GM21528 (cell line): ENCODE measurements around the gene ITGA4.
A peak's percentile ranks its signal among the peaks of the same experiment; 100 is the strongest.

ENCODE experiments used
- ATAC-seq: cut with Tn5 transposase; IDR thresholded peaks from one replicate; pipeline ENCODE4 v1.9.1; 2021; ENCODE audit warnings: mild to moderate bottlenecking, moderate library complexity; ENCODE audit not compliant: unreplicated experiment, low FRiP score

ITGA4 gene

GRCh38 chr2:181457741-181458425 is 697 bp downstream of the ITGA4 start:
- peak; percentile 21 for ATAC-seq

GRCh38 chr2:181458871-181459270 is 1.7 kb downstream of the ITGA4 start:
- no peak for ATAC-seq

- ATAC-seq = no peak
These were observed 2.4 kb downstream of the ITGA4 start for GRCh38 chr2:181459621-181460021.

GRCh38 chr2:181461056-181461997 is 4.1 kb downstream of the ITGA4 start:
- ATAC-seq = no peak

GRCh38 chr2:181462033-181462432 is 4.8 kb downstream of the ITGA4 start:
- ATAC-seq = peak; percentile 37

GRCh38 chr2:181463588-181463987 is 6.4 kb downstream of the ITGA4 start:
- no peak for ATAC-seq

GRCh38 chr2:181464966-181465365 is 7.8 kb downstream of the ITGA4 start:
- ATAC-seq = no peak

- ATAC-seq = no peak
These were observed 8.6 kb downstream of the ITGA4 start for GRCh38 chr2:181465676-181466375.

- ATAC-seq = no peak
These were observed 9.7 kb downstream of the ITGA4 start for GRCh38 chr2:181466661-181467576.

- no peak for ATAC-seq
These were observed 11.0 kb downstream of the ITGA4 start for GRCh38 chr2:181467966-181468707.

- ATAC-seq = no peak
These were observed 11.6 kb downstream of the ITGA4 start for GRCh38 chr2:181468811-181469210.

- ATAC-seq = no peak
These were observed 14.0 kb downstream of the ITGA4 start for GRCh38 chr2:181471226-181471625.

GRCh38 chr2:181471783-181472182 is 14.6 kb downstream of the ITGA4 start:
- no peak for ATAC-seq

GRCh38 chr2:181472990-181473389 is 15.8 kb downstream of the ITGA4 start:
- ATAC-seq = no peak

- no peak for ATAC-seq
These were observed 17.2 kb downstream of the ITGA4 start for GRCh38 chr2:181474222-181474881.

GRCh38 chr2:181483211-181483610 is 26.0 kb downstream of the ITGA4 start:
- no peak for ATAC-seq

GRCh38 chr2:181483876-181484275 is 26.7 kb downstream of the ITGA4 start:
- ATAC-seq = no peak

- ATAC-seq = no peak
These were observed 27.9 kb downstream of the ITGA4 start for GRCh38 chr2:181484851-181485637.
